ENCODE results near the gene MIB1.

DNA sequence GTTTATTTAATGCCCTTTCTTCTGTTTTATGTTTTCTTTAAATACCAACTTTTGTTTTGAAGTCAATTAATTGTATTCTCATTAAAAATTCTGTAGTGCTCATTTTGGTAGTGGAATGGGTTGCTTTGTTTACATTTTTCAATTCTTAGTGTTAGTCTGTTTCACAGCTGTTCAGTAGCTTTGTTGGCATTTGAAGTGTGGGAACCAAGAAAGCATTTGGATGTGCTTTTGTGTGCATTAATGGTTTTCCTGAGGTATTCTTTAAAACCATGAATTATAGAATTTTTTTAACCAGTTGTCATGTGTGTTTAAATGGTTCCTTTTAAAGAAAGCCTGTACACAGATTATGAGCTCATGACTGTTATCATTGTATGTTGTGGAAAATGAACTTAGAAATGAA is 19.7 kb downstream of the MIB1 start:
- TF ChIP-seq, protein P1, sequence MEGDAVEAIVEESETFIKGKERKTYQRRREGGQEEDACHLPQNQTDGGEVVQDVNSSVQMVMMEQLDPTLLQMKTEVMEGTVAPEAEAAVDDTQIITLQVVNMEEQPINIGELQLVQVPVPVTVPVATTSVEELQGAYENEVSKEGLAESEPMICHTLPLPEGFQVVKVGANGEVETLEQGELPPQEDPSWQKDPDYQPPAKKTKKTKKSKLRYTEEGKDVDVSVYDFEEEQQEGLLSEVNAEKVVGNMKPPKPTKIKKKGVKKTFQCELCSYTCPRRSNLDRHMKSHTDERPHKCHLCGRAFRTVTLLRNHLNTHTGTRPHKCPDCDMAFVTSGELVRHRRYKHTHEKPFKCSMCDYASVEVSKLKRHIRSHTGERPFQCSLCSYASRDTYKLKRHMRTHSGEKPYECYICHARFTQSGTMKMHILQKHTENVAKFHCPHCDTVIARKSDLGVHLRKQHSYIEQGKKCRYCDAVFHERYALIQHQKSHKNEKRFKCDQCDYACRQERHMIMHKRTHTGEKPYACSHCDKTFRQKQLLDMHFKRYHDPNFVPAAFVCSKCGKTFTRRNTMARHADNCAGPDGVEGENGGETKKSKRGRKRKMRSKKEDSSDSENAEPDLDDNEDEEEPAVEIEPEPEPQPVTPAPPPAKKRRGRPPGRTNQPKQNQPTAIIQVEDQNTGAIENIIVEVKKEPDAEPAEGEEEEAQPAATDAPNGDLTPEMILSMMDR (conservative IDR thresholded peaks at IDR 0.05 in 1 of 2, IDR thresholded peaks at IDR 0.05 in 1 of 2; ENCODE audit: low read depth in 1 of 2, low read length in 2 of 2), result no peak
- TF ChIP-seq EZH2 (IDR thresholded peaks at IDR 0.05; ENCODE audit: low read length, missing control alignments), result no peak

Data from fibroblast of lung (primary cell).